ENCODE results near the gene CAMKK1.

The CAMKK1 gene

DNA sequence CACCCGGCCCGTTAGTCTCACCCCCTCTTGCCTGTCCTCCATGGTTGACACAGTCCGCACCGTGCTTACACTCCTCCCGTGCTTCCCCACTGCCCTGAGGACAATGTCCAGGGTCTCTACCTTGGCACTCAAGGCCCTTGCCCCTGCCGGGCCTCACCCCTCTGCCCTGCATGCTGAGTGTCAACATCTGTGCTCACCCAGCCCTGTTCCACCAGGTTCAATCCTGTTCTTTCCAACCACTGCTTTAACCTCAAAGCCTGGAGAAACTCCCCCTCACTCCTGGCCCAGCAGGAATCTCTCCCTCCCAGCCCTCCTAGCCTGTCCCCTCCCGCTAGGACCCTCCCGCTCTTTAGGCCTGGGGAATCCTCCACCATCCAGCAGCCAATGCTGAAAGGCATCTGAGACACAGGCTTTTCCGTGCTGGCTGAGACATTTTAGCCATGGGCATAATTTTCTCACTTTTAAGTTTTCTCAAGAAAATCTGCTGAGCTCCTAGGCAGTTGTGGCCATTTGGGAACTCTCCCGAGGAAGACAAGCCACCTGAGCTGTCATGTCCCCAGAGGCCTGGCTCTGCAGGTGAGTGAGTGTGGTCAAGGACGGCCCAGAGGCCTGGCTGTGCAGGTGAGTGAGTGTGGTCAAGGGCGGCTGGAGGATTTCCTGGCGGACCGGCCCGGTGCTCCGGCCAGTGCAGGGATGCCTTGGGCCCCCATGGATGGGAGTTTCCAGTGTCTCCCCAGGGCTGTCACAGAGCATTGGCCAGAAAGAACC, 34.2 kb upstream of the CAMKK1 start:
- H3K36me3 ChIP-seq (ENCODE audit: insufficient read depth, low read length): peaks cover 48% of the 10 kb centered on the region; the same call in 1 of the 2 replicates
- no peaks in the 10 kb centered on the region for H3F3A ChIP-seq (ENCODE audit: low read depth)
- H3K27me3 ChIP-seq (ENCODE audit: insufficient read depth, low read length, poor library complexity, severe bottlenecking): no peaks in the 10 kb centered on the region
- no peak overlapping the region for H3K4me2 ChIP-seq (ENCODE audit: low read depth, low read length, poor library complexity, severe bottlenecking)
- no peaks in the 10 kb centered on the region for H3K4me1 ChIP-seq (ENCODE audit: insufficient read depth, low read length, poor library complexity, severe bottlenecking)
- no peak overlapping the region for H2AFZ ChIP-seq (ENCODE audit: low read length)
- H3K4me3 ChIP-seq (ENCODE audit: low read length, poor library complexity, severe bottlenecking): no peak overlapping the region
- TF ChIP-seq CTCF (conservative IDR thresholded peaks at IDR 0.05; ENCODE audit: low read length) (no peak), EZH2phosphoT487 (IDR thresholded peaks at IDR 0.05; ENCODE audit: borderline replicate concordance) (no peak)
- no peaks in the 10 kb centered on the region for H3K9me3 ChIP-seq (ENCODE audit: insufficient read depth, low read depth, low read length)
- no peaks in the 10 kb centered on the region for H3K9me2 ChIP-seq (replicated peaks; ENCODE audit: low read depth, low read length)
- H3K79me2 ChIP-seq (ENCODE audit: insufficient read depth, low read length): no peaks in the 10 kb centered on the region
- no peaks in the 10 kb centered on the region for H4K20me1 ChIP-seq (ENCODE audit: insufficient read depth, low read length, poor library complexity, severe bottlenecking)
- H3K9ac ChIP-seq (ENCODE audit: low read depth, low read length, poor library complexity, severe bottlenecking): no peak overlapping the region

GRCh38 chr17:3925684-3926485, 33.0 kb upstream of the CAMKK1 start:
- Histone ChIP-seq H3K9me3 (ENCODE audit: insufficient read depth, low read depth, low read length) (no peaks in the 10 kb centered on the region), H3K79me2 (ENCODE audit: insufficient read depth, low read length) (no peaks in the 10 kb centered on the region), H2AFZ (ENCODE audit: low read length) (no peak overlapping the region), H3K4me3 (ENCODE audit: low read length, poor library complexity, severe bottlenecking) (no peak overlapping the region), H3K4me1 (ENCODE audit: insufficient read depth, low read length, poor library complexity, severe bottlenecking) (no peaks in the 10 kb centered on the region), H3K9me2 (replicated peaks; ENCODE audit: low read depth, low read length) (no peaks in the 10 kb centered on the region), H3K36me3 (ENCODE audit: insufficient read depth, low read length) (peaks cover 45% of the 10 kb centered on the region; the same call in 1 of the 2 replicates), H3K27me3 (ENCODE audit: insufficient read depth, low read length, poor library complexity, severe bottlenecking) (no peaks in the 10 kb centered on the region), H4K20me1 (ENCODE audit: insufficient read depth, low read length, poor library complexity, severe bottlenecking) (no peaks in the 10 kb centered on the region), H3K4me2 (ENCODE audit: low read depth, low read length, poor library complexity, severe bottlenecking) (no peak overlapping the region), H3K9ac (ENCODE audit: low read depth, low read length, poor library complexity, severe bottlenecking) (no peak overlapping the region), H3F3A (ENCODE audit: low read depth) (no peaks in the 10 kb centered on the region)
- TF ChIP-seq CTCF (conservative IDR thresholded peaks at IDR 0.05; ENCODE audit: low read length) (no peak), EZH2phosphoT487 (IDR thresholded peaks at IDR 0.05; ENCODE audit: borderline replicate concordance) (no peak)

GRCh38 chr17:3924512-3925350, 31.9 kb upstream of the CAMKK1 start:
- Histone ChIP-seq H4K20me1 (ENCODE audit: insufficient read depth, low read length, poor library complexity, severe bottlenecking) (no peaks in the 10 kb centered on the region), H3K79me2 (ENCODE audit: insufficient read depth, low read length) (no peaks in the 10 kb centered on the region), H3K4me2 (ENCODE audit: low read depth, low read length, poor library complexity, severe bottlenecking) (no peak overlapping the region), H3K4me3 (ENCODE audit: low read length, poor library complexity, severe bottlenecking) (no peak overlapping the region), H3K36me3 (ENCODE audit: insufficient read depth, low read length) (peaks cover 45% of the 10 kb centered on the region; the same call in 1 of the 2 replicates), H3K9me3 (ENCODE audit: insufficient read depth, low read depth, low read length) (no peaks in the 10 kb centered on the region), H3K4me1 (ENCODE audit: insufficient read depth, low read length, poor library complexity, severe bottlenecking) (no peaks in the 10 kb centered on the region), H3K9ac (ENCODE audit: low read depth, low read length, poor library complexity, severe bottlenecking) (no peak overlapping the region), H3K9me2 (replicated peaks; ENCODE audit: low read depth, low read length) (no peaks in the 10 kb centered on the region), H3F3A (ENCODE audit: low read depth) (no peaks in the 10 kb centered on the region), H3K27me3 (ENCODE audit: insufficient read depth, low read length, poor library complexity, severe bottlenecking) (no peaks in the 10 kb centered on the region), H2AFZ (ENCODE audit: low read length) (no peak overlapping the region)
- TF ChIP-seq EZH2phosphoT487 (IDR thresholded peaks at IDR 0.05; ENCODE audit: borderline replicate concordance): no peak
- TF ChIP-seq CTCF (conservative IDR thresholded peaks at IDR 0.05; ENCODE audit: low read length): no peak

Data from Loucy (cell line).